Activated T-cell treated with anti-CD3 and anti-CD28 coated beads, Interleukin-2, amount 50 U/mL, for 1 hour (primary cell): Measurements from ENCODE around the gene CARD11.

Source experiments
- DNase-seq: peaks from one replicate; pipeline ENCODE4 v3.0.0-alpha.2; 2020

CARD11 gene

DNA sequence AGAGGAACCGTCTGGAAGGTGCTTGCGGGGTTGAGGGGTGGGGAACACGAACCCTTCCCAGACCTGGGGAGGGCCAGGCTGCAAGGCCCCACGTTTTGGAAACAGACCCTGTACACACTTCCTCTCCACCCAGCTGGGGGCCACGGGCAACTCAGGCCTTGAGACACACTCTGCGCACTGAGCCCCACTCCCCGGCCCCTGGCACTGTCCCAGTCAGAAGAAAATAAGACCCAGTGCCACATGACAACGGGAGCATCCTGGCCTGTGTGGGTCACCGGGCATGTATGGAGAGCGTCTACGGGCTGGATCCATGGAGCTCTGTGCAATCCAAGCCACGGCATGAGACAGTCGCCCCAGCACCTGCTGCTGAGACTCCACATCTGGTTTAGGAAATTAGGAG, 63.7 kb downstream of the CARD11 start:
- DNase-seq = no peak

- DNase-seq = no peak
Measured at GRCh38 chr7:2979201-2979631, 64.5 kb downstream of the CARD11 start.

DNA sequence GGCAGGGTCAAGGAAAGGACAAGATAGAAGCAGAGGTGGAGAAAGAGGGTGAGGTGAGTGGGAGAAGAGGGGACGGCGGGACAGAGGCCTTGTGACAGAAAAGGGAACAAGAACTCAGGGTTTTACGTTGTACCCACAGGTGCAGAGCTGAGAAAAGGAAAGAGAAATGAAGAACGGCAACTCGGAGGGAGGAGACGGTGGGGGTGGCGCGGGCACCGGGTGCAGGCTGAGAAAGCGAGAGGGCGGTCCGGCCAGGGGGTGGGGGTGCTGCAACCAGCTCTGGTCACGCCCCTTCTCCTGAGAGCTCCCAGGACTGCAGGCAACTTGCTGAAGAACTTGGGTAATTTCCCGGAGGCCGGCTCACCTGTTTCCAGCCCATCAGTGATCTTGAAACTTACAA, 65.3 kb downstream of the CARD11 start:
- peak; percentile 69 for DNase-seq

- no peak for DNase-seq
Measured at GRCh38 chr7:2975821-2976371, 67.8 kb downstream of the CARD11 start.

- no peak for DNase-seq
Measured at GRCh38 chr7:2974093-2974819, 69.4 kb downstream of the CARD11 start.

DNA sequence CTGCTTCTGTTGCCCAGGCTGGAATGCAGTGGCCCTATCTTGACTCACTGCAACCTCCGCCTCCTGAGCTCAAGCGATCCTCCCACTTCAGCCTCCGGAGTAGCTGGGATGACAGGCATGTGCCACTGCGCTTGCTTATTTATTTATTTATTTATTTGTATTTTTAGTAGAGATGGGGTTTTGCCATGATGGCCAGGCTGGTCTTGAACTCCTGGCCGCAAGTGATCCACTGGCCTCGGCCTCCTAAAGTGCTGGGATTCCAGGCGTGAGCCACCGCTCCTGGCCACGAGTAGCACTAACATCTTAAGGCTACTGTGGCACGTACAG, 70.9 kb downstream of the CARD11 start:
- DNase-seq = no peak

DNA sequence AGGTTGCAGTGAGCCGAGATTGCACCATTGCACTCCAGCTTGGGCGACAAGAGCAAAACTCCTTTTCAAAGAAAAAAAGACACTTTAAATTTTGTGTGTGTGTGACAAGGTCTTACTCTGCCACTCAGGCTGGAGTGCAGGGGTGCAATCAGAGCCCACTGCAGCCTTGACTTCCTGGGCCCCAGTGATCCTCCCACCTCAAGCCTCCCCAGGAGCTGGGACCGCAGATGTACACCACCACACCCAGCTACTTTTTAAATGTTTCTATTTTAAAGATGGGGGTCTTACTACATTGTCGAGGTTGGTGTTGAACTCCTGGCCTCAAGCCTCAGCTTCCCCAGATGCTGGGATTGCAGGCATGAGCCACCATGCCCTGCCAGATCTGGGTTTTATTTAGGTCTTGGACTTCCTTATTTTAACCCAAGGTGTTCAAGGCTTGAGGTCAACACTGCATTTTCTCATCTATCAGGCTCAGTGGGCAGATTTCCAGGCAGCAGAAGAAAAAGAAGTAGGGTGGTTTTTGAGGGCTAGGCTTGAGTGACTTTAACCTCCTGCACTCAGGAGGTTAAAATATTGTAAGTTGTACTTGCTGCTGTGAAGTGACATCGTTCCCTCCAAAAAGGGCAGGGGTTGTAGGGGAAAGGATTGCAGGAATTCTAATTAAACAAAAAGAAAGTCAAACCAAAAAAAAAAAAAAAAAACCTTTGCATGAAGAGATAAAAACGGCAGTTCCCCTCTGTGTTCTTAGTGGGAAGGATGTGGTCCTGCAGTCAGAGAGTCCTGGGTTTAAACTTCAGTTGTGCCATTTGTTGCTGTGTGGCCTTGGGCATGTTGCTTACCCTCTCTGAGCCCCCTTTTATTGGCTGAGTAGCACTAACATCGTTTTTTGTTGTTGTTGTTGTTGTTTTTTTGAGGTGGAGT, 71.5 kb downstream of the CARD11 start:
- no peak for DNase-seq

DNA sequence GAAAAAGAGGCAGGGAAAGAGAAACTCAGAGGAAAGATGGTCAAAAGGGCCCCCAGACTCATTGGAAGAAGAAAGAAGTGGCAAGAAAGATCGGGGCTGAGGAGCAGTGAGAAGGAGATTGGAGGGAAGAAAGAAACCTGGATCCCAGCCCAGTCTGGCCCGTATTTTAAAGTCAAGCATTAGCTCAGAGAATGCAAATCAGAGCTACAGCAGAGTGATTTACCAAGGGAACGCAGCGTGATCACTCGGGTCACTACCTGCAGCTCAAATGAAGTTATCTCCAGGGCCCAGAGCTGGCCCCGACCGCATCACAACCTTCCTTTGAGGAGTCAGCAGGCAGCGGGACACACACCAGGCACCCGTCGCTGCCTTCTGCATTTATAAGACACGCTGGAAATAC, 72.8 kb downstream of the CARD11 start:
- no peak for DNase-seq

GRCh38 chr7:2970307-2970664, 73.4 kb downstream of the CARD11 start:
- DNase-seq = no peak

GRCh38 chr7:2969398-2970306, 74.0 kb downstream of the CARD11 start:
- no peak for DNase-seq

GRCh38 chr7:2968616-2969397, 74.9 kb downstream of the CARD11 start:
- DNase-seq = no peak

GRCh38 chr7:2968176-2968575, 75.5 kb downstream of the CARD11 start:
- no peak for DNase-seq

DNA sequence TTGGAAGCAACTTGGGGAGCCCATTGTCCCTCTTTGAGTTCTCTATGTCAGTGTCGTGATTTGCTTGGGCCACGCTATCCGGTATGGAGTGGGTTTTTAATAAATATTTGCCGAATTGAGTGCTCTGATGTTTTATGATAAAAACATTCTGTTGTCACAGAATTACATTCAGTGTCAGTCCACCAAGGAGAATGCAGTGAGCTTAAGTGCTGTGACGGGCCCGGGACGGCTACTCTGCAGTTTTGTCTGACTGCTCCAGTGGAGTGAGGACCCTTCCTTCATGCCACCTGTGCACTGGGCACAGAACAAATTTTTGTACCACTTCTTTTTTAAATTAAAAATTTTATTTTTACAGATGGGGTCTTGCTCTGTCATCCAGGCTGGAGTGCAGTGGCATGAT, 76.0 kb downstream of the CARD11 start:
- no peak for DNase-seq

DNA sequence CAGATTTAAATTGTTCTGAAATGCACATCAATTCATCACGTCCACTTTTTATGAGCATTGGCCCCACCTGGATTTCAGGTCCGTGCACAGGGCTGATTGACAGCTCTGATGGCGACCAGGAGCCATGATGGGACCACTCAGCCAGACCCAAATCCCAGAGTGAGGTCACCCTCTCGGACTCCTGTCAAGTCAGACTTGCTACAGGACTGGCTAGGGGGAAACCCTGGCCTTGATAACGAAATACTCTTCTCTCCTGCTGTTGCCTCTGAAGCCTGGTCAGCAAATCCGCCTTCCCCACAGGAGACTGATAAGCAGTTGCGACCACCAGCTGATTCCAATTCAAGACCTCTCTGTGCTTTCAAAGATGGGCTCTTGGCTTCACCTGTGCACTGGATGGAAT, 76.4 kb downstream of the CARD11 start:
- no peak for DNase-seq

GRCh38 chr7:2966466-2967078, 77.1 kb downstream of the CARD11 start:
- DNase-seq = no peak

- no peak for DNase-seq
Measured at GRCh38 chr7:2965745-2966270, 77.9 kb downstream of the CARD11 start.

GRCh38 chr7:2965301-2965700, 78.4 kb downstream of the CARD11 start:
- no peak for DNase-seq

GRCh38 chr7:2964208-2964607, 79.5 kb downstream of the CARD11 start:
- DNase-seq = no peak

GRCh38 chr7:2962865-2963264, 80.8 kb downstream of the CARD11 start:
- DNase-seq = no peak

- peak; percentile 8 for DNase-seq
Measured at GRCh38 chr7:2959828-2960599, 83.7 kb downstream of the CARD11 start.
